KBM-7 (cell line): ENCODE results near the gene COL4A1.

Experiments used
- DNase-seq: peaks from one replicate; pipeline ENCODE4 v3.0.0-alpha.2; 2015
- in situ Hi-C: fragments of 300-500 bp; cut with MboI; formaldehyde crosslinking; loops from 2 replicates; pipeline ENCODE4 v1.14.3; 2020; ENCODE audit warnings: low sequenced_read_pairs, low pct_unique_long_range_greater_than_20kb, mixed read lengths

The COL4A1 gene

GRCh38 chr13:110251193-110251819 is 55.7 kb downstream of the COL4A1 start:
- no peak for DNase-seq
- in situ Hi-C loops, result no loop called here

GRCh38 chr13:110250258-110250891 is 56.6 kb downstream of the COL4A1 start:
- no peak for DNase-seq

GRCh38 chr13:110249326-110249725 is 57.6 kb downstream of the COL4A1 start:
- no peak for DNase-seq
- in situ Hi-C loops, result no loop called here

More at GRCh38 chr13:110250258-110250891, 56.6 kb downstream of the COL4A1 start:
- in situ Hi-C loops, result no loop called here

GRCh38 chr13:110248449-110249143 is 58.4 kb downstream of the COL4A1 start:
- in situ Hi-C loops, result no loop called here
- DNase-seq, result no peak

- in situ Hi-C loops, result no loop called here
- DNase-seq, result no peak
Measured at GRCh38 chr13:110246530-110246929, 60.4 kb downstream of the COL4A1 start.

GRCh38 chr13:110245416-110245899 is 61.5 kb downstream of the COL4A1 start:
- in situ Hi-C loops, result no loop called here
- DNase-seq, result no peak

GRCh38 chr13:110244976-110245375 is 62.0 kb downstream of the COL4A1 start:
- no peak for DNase-seq
- in situ Hi-C loops, result no loop called here

GRCh38 chr13:110244071-110244830 is 62.7 kb downstream of the COL4A1 start:
- DNase-seq, result no peak
- in situ Hi-C loops, result no loop called here

GRCh38 chr13:110242615-110243014 is 64.3 kb downstream of the COL4A1 start:
- DNase-seq, result no peak
- in situ Hi-C loops, result no loop called here

- in situ Hi-C loops, result no loop called here
- DNase-seq, result no peak
Measured at GRCh38 chr13:110240943-110241342, 66.0 kb downstream of the COL4A1 start.

- in situ Hi-C loops, result no loop called here
- no peak for DNase-seq
Measured at GRCh38 chr13:110240352-110240751, 66.6 kb downstream of the COL4A1 start.

- in situ Hi-C loops, result no loop called here
- DNase-seq, result no peak
Measured at GRCh38 chr13:110239280-110240125, 67.5 kb downstream of the COL4A1 start.

- in situ Hi-C loops, result no loop called here
- no peak for DNase-seq
Measured at GRCh38 chr13:110238818-110239195, 68.2 kb downstream of the COL4A1 start.

GRCh38 chr13:110237875-110238817 is 68.8 kb downstream of the COL4A1 start:
- in situ Hi-C loops, result no loop called here
- DNase-seq, result no peak

GRCh38 chr13:110236831-110237261 is 70.1 kb downstream of the COL4A1 start:
- DNase-seq, result no peak
- in situ Hi-C loops, result no loop called here

GRCh38 chr13:110236431-110236830 is 70.5 kb downstream of the COL4A1 start:
- no peak for DNase-seq
- in situ Hi-C loops, result no loop called here

GRCh38 chr13:110234532-110234931 is 72.4 kb downstream of the COL4A1 start:
- in situ Hi-C loops, result no loop called here
- DNase-seq, result no peak

GRCh38 chr13:110233951-110234280 is 73.0 kb downstream of the COL4A1 start:
- DNase-seq, result no peak
- in situ Hi-C loops, result no loop called here
